ENCODE results near the gene MYO1G. TPM values are rescaled to one million over a fixed set of nuclear protein-coding genes. Genes with fewer than 3 reads are reported as not detected.

The MYO1G gene
- total RNA-seq, 4 donors from 2014 or later, result 1.3 to 5.0 (median 2.6) TPM

GRCh38 chr7:44990109-44991023 is 11.6 kb upstream of the MYO1G start:
- Histone ChIP-seq H3K9me3 (no peaks in the 10 kb centered on the region), H3K4me3 (no peak overlapping the region), H3K36me3 (peaks cover 0 to 1% (median 0%) of the 10 kb centered on the region in 3 donors), H3K27me3 (no peaks in the 10 kb centered on the region), H3K27ac (peak overlapping the region; percentile 17 to 53 (median 38)), H3K4me1 (peaks cover 7 to 37% (median 8%) of the 10 kb centered on the region in 3 donors)
- DNase-seq, result no peak
- 56 to 66% methylated on average over 9 of the region's 9 CpGs for WGBS, 2 donors
- intact Hi-C loops (cut with DNase I), result no loop called here
- TF ChIP-seq POLR2A (IDR thresholded peaks at IDR 0.05), result no peak

GRCh38 chr7:44989132-44989531 is 10.3 kb upstream of the MYO1G start:
- H3K36me3 ChIP-seq, result peaks cover 0 to 14% (median 4%) of the 10 kb centered on the region in 3 donors

GRCh38 chr7:44988701-44989100 is 9.9 kb upstream of the MYO1G start:
- WGBS, 2 donors, result 71 to 72% methylated on average over 3 to 4 of the region's 4 CpGs
- no peak for DNase-seq
- intact Hi-C loops (cut with DNase I), result no loop called here
- Histone ChIP-seq H3K4me3 (no peak overlapping the region), H3K4me1 (peaks cover 19 to 53% (median 20%) of the 10 kb centered on the region in 3 donors), H3K27me3 (no peaks in the 10 kb centered on the region), H3K9me3 (no peaks in the 10 kb centered on the region), H3K36me3 (peaks cover 0 to 18% (median 5%) of the 10 kb centered on the region in 3 donors), H3K27ac (no peak overlapping the region)
- TF ChIP-seq POLR2A (IDR thresholded peaks at IDR 0.05) (no peak), CTCF (IDR thresholded peaks at IDR 0.05) (no peak)

More at GRCh38 chr7:44989132-44989531, 10.3 kb upstream of the MYO1G start:
- no peak for DNase-seq
- no peak for TF ChIP-seq CTCF (IDR thresholded peaks at IDR 0.05)
- TF ChIP-seq POLR2A (IDR thresholded peaks at IDR 0.05), result no peak
- Histone ChIP-seq H3K27ac (no peak overlapping the region), H3K4me1 (peaks cover 19 to 49% (median 20%) of the 10 kb centered on the region in 3 donors), H3K4me3 (no peak overlapping the region), H3K27me3 (no peaks in the 10 kb centered on the region), H3K9me3 (no peaks in the 10 kb centered on the region)
- intact Hi-C loops (cut with DNase I), result no loop called here
- 91 to 94% methylated on average over 3 of the region's 3 CpGs for WGBS, 2 donors

- peaks cover 19 to 59% (median 20%) of the 10 kb centered on the region in 3 donors for H3K4me1 ChIP-seq
- DNase-seq, result no peak
- no peak overlapping the region for H3K4me3 ChIP-seq
- H3K9me3 ChIP-seq, result no peaks in the 10 kb centered on the region
- TF ChIP-seq CTCF (IDR thresholded peaks at IDR 0.05) (no peak), POLR2A (IDR thresholded peaks at IDR 0.05) (no peak)
- H3K27ac ChIP-seq, result peak overlapping the region in 1 of 4 donors; percentile 95
- H3K27me3 ChIP-seq, result no peaks in the 10 kb centered on the region
- intact Hi-C loops (cut with DNase I), result no loop called here
- 74 to 79% methylated on average over 5 to 10 of the region's 10 CpGs for WGBS, 2 donors
- peaks cover 4 to 25% (median 5%) of the 10 kb centered on the region in 3 donors for H3K36me3 ChIP-seq
These were observed 9.2 kb upstream of the MYO1G start for GRCh38 chr7:44987996-44988395.

- Histone ChIP-seq H3K27ac (peak overlapping the region in 3 of 4 donors; percentile 92 to 96 (median 95)), H3K9me3 (no peaks in the 10 kb centered on the region), H3K27me3 (no peaks in the 10 kb centered on the region), H3K36me3 (peaks cover 5 to 30% (median 7%) of the 10 kb centered on the region in 3 donors), H3K4me3 (peak overlapping the region in 2 of 4 donors; percentile 63 to 78), H3K4me1 (peaks cover 19 to 59% (median 20%) of the 10 kb centered on the region in 3 donors)
- intact Hi-C loops (cut with DNase I), result no loop called here
- TF ChIP-seq CTCF (IDR thresholded peaks at IDR 0.05) (no peak), POLR2A (IDR thresholded peaks at IDR 0.05) (no peak)
- 89 to 97% methylated on average over 7 of the region's 7 CpGs for WGBS, 2 donors
- no peak for DNase-seq
These were observed 8.6 kb upstream of the MYO1G start for GRCh38 chr7:44987457-44987856.

Measured in esophagus squamous epithelium (tissue), 5 donors.